ENCODE measurements around the gene DTYMK.

DTYMK gene

DNA sequence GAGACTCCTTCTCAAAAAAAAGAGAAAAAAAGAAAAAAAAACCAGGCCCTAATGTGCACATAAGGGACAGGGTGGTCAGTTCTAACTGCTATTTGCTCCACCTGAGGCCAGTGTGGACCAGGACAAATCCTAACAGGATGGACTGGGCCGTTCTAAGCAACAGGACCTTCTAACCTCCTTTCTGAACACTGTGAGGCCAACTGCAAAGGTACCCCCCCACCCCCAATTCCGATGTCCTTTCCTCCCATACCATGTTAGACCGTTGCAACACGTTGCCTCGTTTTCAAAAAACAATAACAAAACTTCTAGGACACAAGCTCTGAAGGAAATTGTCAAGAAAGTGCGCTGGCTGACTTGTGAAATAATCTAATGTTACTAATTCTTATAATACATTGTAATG is 50.9 kb downstream of the DTYMK start:
- Histone ChIP-seq H3K9me3 (ENCODE audit: control insufficient read depth, low read length) (peaks cover 14% of the 10 kb centered on the region), H3K4me3 (ENCODE audit: extremely low read depth, insufficient read depth, low read length, poor library complexity, severe bottlenecking) (peak overlapping the region; percentile 75), H3K36me3 (ENCODE audit: control insufficient read depth, insufficient read depth, low read length) (peaks cover 62% of the 10 kb centered on the region), H3K4me1 (ENCODE audit: control insufficient read depth, insufficient read depth, low read length, poor library complexity, severe bottlenecking) (peaks cover 8% of the 10 kb centered on the region), H3K27ac (ENCODE audit: low read depth, low read length, severe bottlenecking) (peak overlapping the region; percentile 64)
- WGBS, 2 experiments (ENCODE audit: insufficient coverage in 2 of 2) = 76% methylated on average over 1 of the region's 6 CpGs; no CpG with 5 or more reads in 1 of the 2 experiments

DNA sequence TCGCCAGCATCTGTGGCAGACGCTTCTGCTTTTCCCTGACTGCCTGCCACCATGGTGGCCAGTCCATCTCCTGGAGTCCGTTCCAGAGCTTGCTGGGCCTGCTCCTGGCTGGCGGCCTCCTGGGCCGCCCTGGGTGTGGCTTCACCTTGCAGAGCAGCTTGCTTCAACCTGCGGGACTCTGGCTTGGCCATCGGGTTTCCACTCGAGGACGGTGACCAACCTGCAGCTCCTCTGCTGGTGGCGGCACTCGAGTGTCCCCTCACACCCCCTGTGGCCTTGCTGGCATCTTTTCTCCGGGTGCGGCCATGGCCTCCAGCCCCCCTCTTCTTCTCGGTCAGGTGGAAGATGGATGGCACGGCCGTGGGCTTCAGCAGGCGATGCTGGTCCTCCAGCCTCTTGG is 53.1 kb downstream of the DTYMK start:
- peaks cover 58% of the 10 kb centered on the region for H3K36me3 ChIP-seq (ENCODE audit: control insufficient read depth, insufficient read depth, low read length)
- WGBS, 2 experiments (ENCODE audit: insufficient coverage in 2 of 2) = 97 to 98% methylated on average over 16 to 17 of the region's 17 CpGs

DNA sequence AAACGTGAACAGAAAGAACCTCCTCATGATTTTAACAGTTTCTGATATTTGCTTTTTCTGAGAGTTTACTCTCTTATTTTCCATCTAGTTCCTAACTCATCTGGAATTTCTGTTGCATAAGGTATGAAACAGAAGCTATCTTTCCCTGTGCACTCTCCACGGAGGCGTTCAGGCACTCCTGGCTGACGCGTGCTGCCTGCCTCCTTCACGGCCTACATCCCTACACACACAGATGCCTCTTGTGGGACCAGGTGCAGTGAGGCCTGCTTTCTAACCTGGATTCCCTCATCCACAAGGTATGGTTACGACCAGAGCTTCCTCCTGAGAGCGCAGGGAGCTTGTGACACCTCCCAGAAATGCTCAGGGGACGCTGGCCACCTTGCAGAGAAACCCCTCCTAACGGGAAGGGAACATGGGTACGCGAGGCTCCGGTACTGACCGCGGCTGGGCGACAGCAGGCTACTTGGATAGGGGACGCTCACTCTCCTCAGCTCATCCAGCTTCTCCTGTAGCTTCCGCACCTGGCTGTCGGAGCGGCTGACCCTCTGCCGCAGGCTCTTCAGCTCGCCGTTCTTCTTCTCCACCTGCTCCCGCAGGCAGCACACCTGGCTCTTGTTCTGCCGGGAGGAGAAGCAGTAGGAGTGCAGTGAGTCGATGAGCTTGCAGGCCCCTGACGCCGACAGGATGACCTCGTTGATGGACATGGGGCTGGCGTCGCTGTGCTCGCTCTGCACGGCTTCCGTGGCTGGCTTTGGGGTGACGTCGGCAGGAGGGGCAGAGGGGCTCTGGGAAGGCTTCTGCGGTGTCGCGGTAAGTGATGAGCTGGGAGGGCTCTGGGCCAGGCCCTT is 53.9 kb downstream of the DTYMK start:
- peaks cover 66% of the 10 kb centered on the region for H3K36me3 ChIP-seq (ENCODE audit: control insufficient read depth, insufficient read depth, low read length)
- H3K9me3 ChIP-seq (ENCODE audit: control insufficient read depth, low read length) = no peaks in the 10 kb centered on the region
- H3K4me1 ChIP-seq (ENCODE audit: control insufficient read depth, insufficient read depth, low read length, poor library complexity, severe bottlenecking) = peaks cover 2% of the 10 kb centered on the region
- WGBS, 2 experiments (ENCODE audit: insufficient coverage in 2 of 2) = 96 to 98% methylated on average over 38 of the region's 39 CpGs
- H3K4me3 ChIP-seq (ENCODE audit: extremely low read depth, insufficient read depth, low read length, poor library complexity, severe bottlenecking) = no peak overlapping the region
- H3K27ac ChIP-seq (ENCODE audit: low read depth, low read length, severe bottlenecking) = no peak overlapping the region

More for the DNA sequence above, 53.1 kb downstream of the DTYMK start:
- H3K27ac ChIP-seq (ENCODE audit: low read depth, low read length, severe bottlenecking) = no peak overlapping the region
- H3K4me1 ChIP-seq (ENCODE audit: control insufficient read depth, insufficient read depth, low read length, poor library complexity, severe bottlenecking) = peaks cover 4% of the 10 kb centered on the region
- H3K9me3 ChIP-seq (ENCODE audit: control insufficient read depth, low read length) = no peaks in the 10 kb centered on the region
- no peak overlapping the region for H3K4me3 ChIP-seq (ENCODE audit: extremely low read depth, insufficient read depth, low read length, poor library complexity, severe bottlenecking)

DNA sequence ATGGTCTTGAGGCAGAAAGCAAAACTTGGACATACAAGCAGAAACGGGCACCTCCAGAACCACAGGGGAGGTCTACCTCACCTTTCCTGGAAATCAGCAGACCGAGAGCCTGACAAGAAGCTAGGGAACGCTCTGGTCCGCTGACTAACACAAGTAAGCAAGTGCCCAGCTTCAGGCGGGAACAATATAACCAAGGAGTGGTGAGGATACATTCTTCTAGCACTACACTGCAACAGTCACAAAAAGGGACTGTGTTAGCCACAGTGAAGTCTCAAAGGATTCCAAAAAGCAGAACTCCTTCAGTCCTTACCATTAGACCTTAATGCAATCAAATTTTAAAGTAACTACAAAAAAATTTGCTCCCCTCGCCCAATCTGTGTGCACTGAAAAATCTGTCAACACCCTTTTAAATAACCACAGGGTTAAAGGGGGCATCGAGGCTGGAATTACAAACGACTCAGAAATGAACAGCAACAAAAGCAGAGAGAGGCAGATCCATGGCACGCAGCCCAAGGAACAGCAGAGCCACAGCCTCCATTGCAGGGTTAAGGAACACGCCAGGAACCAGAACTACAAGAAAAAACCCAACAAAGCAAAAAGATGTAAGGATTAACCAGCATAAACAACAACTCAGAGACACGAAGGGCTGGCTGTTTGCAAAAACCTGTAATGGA is 56.7 kb downstream of the DTYMK start:
- Histone ChIP-seq H3K9me3 (ENCODE audit: control insufficient read depth, low read length) (no peaks in the 10 kb centered on the region), H3K4me3 (ENCODE audit: extremely low read depth, insufficient read depth, low read length, poor library complexity, severe bottlenecking) (no peak overlapping the region), H3K36me3 (ENCODE audit: control insufficient read depth, insufficient read depth, low read length) (peaks cover 85% of the 10 kb centered on the region), H3K4me1 (ENCODE audit: control insufficient read depth, insufficient read depth, low read length, poor library complexity, severe bottlenecking) (no peaks in the 10 kb centered on the region), H3K27ac (ENCODE audit: low read depth, low read length, severe bottlenecking) (no peak overlapping the region)
- WGBS, 2 experiments (ENCODE audit: insufficient coverage in 2 of 2) = 88 to 94% methylated on average over 10 of the region's 11 CpGs

DNA sequence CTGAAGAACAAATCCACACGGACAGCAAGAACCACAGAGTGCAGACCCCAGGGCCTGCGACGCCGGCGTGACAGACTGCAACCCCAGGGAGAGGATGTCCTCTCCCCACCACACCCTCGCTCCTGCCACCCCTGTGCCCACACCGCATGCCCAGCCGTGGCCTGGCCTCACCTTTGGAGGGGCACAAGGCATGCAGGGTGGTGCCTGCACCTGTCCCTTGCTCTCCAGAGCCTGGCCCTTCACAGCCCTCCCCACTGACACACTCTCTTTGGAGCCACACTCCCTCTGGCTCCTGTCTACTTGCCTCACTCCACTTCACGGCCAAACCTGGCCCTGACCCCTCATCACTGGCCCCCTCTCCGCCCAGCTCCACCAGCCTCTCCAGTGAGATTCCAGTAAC is 58.9 kb downstream of the DTYMK start:
- 97 to 98% methylated on average over 9 to 10 of the region's 10 CpGs for WGBS, 2 experiments (ENCODE audit: insufficient coverage in 2 of 2)
- no peaks in the 10 kb centered on the region for H3K9me3 ChIP-seq (ENCODE audit: control insufficient read depth, low read length)

More for the DNA sequence above, 58.9 kb downstream of the DTYMK start:
- Histone ChIP-seq H3K36me3 (ENCODE audit: control insufficient read depth, insufficient read depth, low read length) (peaks cover 75% of the 10 kb centered on the region), H3K4me1 (ENCODE audit: control insufficient read depth, insufficient read depth, low read length, poor library complexity, severe bottlenecking) (no peaks in the 10 kb centered on the region), H3K27ac (ENCODE audit: low read depth, low read length, severe bottlenecking) (no peak overlapping the region), H3K4me3 (ENCODE audit: extremely low read depth, insufficient read depth, low read length, poor library complexity, severe bottlenecking) (no peak overlapping the region)

Measured in mesodermal cell (in vitro differentiated cells).